HEK293T (cell line): Measurements from ENCODE around the gene KRTAP17-1.

Experiments
- ARNT ChIP-seq: fragments of 450-650 bp; IDR thresholded peaks from 2 replicates; pipeline ENCODE4 v1.6.1; 2017; ENCODE audit warnings: mild to moderate bottlenecking
- BHLHE40 ChIP-seq: fragments of 450-650 bp; IDR thresholded peaks from 2 replicates; pipeline ENCODE4 v1.6.1; 2016; ENCODE audit warnings: mild to moderate bottlenecking, moderate library complexity, borderline replicate concordance
- ELF4 ChIP-seq: fragments of 450-650 bp; IDR thresholded peaks from 2 replicates; pipeline ENCODE4 v1.6.1; 2017; ENCODE audit warnings: antibody characterized with exemption
- FOXA1 ChIP-seq: fragments of 450-650 bp; IDR thresholded peaks from 2 replicates; pipeline ENCODE4 v1.6.1; 2016; ENCODE audit warnings: mild to moderate bottlenecking
- FOXK2 ChIP-seq: fragments of 450-650 bp; IDR thresholded peaks from 2 replicates; pipeline ENCODE4 v1.6.1; 2016; ENCODE audit warnings: mild to moderate bottlenecking
- FOXM1 ChIP-seq: fragments of 450-650 bp; IDR thresholded peaks from 2 replicates; pipeline ENCODE4 v1.6.1; 2017; ENCODE audit warnings: mild to moderate bottlenecking, borderline replicate concordance
- HDGF ChIP-seq: fragments of 450-650 bp; IDR thresholded peaks from 2 replicates; pipeline ENCODE4 v1.6.1; 2017; ENCODE audit warnings: antibody characterized with exemption, borderline replicate concordance
- L3MBTL2 ChIP-seq: fragments of 450-650 bp; conservative IDR thresholded peaks from 2 replicates; pipeline ENCODE4 v1.6.1; 2016; ENCODE audit warnings: mild to moderate bottlenecking
- NFRKB ChIP-seq: fragments of 450-650 bp; IDR thresholded peaks from 2 replicates; pipeline ENCODE4 v1.6.1; 2016; ENCODE audit warnings: mild to moderate bottlenecking, moderate library complexity
- SP1 ChIP-seq: fragments of 450-650 bp; IDR thresholded peaks from 2 replicates; pipeline ENCODE4 v1.6.1; 2017
- SUZ12 ChIP-seq: fragments of 450-650 bp; IDR thresholded peaks from 2 replicates; pipeline ENCODE4 v1.6.1; 2016; ENCODE audit warnings: mild to moderate bottlenecking
- TARDBP ChIP-seq: fragments of 450-650 bp; IDR thresholded peaks from 2 replicates; pipeline ENCODE4 v1.6.1; 2016
- ZNF384 ChIP-seq: fragments of 450-650 bp; IDR thresholded peaks from 2 replicates; pipeline ENCODE4 v1.6.1; 2016
- TF ChIP-seq, protein P1 (sequence below): fragments of 450-650 bp; IDR thresholded peaks from 2 replicates; pipeline ENCODE4 v1.6.1; 2016

DNA sequence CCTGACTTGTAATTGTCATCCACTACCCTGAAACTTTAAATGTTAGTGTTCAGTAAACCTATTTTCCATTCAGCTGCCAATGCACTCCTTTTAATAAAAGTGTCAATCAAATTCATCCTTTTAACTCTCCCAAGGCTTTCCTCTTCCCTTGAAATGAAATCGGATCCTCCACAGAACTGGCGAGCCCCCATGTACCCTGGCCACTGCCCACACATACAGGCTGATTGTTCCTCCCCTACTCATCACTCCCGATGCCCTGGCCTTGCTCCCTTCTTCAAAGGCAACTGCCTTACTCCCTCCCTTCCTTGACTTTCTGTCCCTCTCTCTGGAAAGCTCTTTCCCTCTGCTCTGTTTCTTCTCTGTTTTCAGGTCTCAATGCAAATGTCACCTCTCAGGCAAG lies 27.5 kb upstream of the KRTAP17-1 start:
- no peak for TF ChIP-seq SP1
- no peak for TF ChIP-seq SUZ12
- TF ChIP-seq TARDBP: no peak
- TF ChIP-seq L3MBTL2: no peak
- no peak for TF ChIP-seq ZNF384
- TF ChIP-seq HDGF: no peak
- TF ChIP-seq ARNT: no peak
- TF ChIP-seq FOXA1: no peak
- TF ChIP-seq FOXM1: no peak
- TF ChIP-seq FOXK2: no peak
- TF ChIP-seq BHLHE40: no peak
- no peak for TF ChIP-seq NFRKB
- no peak for TF ChIP-seq ELF4
- TF ChIP-seq, protein P1, sequence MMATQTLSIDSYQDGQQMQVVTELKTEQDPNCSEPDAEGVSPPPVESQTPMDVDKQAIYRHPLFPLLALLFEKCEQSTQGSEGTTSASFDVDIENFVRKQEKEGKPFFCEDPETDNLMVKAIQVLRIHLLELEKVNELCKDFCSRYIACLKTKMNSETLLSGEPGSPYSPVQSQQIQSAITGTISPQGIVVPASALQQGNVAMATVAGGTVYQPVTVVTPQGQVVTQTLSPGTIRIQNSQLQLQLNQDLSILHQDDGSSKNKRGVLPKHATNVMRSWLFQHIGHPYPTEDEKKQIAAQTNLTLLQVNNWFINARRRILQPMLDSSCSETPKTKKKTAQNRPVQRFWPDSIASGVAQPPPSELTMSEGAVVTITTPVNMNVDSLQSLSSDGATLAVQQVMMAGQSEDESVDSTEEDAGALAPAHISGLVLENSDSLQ: no peak
